Measurements from ENCODE around the gene ATG9A. TPM values are rescaled to one million over a fixed set of nuclear protein-coding genes. Genes with fewer than 3 reads are reported as not detected.

Gene ATG9A
- total and polyA plus RNA-seq, 4 donors = 9.6 to 36.6 (median 35.1) TPM

GRCh38 chr2:219180961-219181360 is 48.5 kb downstream of the ATG9A start:
- intact Hi-C loops (cut with DNase I) = no loop called here
- no peaks in the 10 kb centered on the region for H3K27me3 ChIP-seq (ENCODE audit: control insufficient read depth in 1 of 2, insufficient read depth in 2 of 2, low read length in 1 of 2)
- peaks cover 0 to 3% of the 10 kb centered on the region in 2 donors for H3K4me1 ChIP-seq (ENCODE audit: control insufficient read depth in 1 of 2, insufficient read depth in 2 of 2, low read length in 2 of 2)
- no peak overlapping the region for H3K27ac ChIP-seq (ENCODE audit: low read depth in 1 of 2, low read length in 2 of 2)
- no peaks in the 10 kb centered on the region for H3K9me3 ChIP-seq (ENCODE audit: control insufficient read depth, low read length)
- 90 to 91% methylated on average over 5 of the region's 5 CpGs for WGBS, 2 donors
- no peak for DNase-seq
- peaks cover 0 to 10% of the 10 kb centered on the region in 2 donors for H3K36me3 ChIP-seq (ENCODE audit: control insufficient read depth in 1 of 2, insufficient read depth in 2 of 2, low read length in 1 of 2)
- no peak overlapping the region for H3K4me3 ChIP-seq (ENCODE audit: low read length in 2 of 2)
- no peak for ATAC-seq (ENCODE audit: low FRiP score)

- Histone ChIP-seq H3K4me3 (ENCODE audit: low read length in 2 of 2) (no peak overlapping the region), H3K9me3 (ENCODE audit: control insufficient read depth, low read length) (no peaks in the 10 kb centered on the region), H3K27me3 (ENCODE audit: control insufficient read depth in 1 of 2, insufficient read depth in 2 of 2, low read length in 1 of 2) (no peaks in the 10 kb centered on the region), H3K36me3 (ENCODE audit: control insufficient read depth in 1 of 2, insufficient read depth in 2 of 2, low read length in 1 of 2) (peaks cover 0 to 10% of the 10 kb centered on the region in 2 donors), H3K27ac (ENCODE audit: low read depth in 1 of 2, low read length in 2 of 2) (no peak overlapping the region), H3K4me1 (ENCODE audit: control insufficient read depth in 1 of 2, insufficient read depth in 2 of 2, low read length in 2 of 2) (peaks cover 0 to 3% of the 10 kb centered on the region in 2 donors)
- DNase-seq (no peak), ATAC-seq (ENCODE audit: low FRiP score) (no peak)
- intact Hi-C loops (cut with DNase I) = loop anchor here (5.0 to 10.0 kb wide), 3 partner anchors 47 to 207 kb away; partner anchors contain the start of genes DNPEP (in 2 of the 2), ANKZF1 (in 1 of the 2) and ATG9A (in 1 of the 2)
- WGBS, 2 donors = 91 to 95% methylated on average over 9 of the region's 9 CpGs
These were observed 49.6 kb downstream of the ATG9A start for GRCh38 chr2:219179601-219180465.

- Histone ChIP-seq H3K27me3 (ENCODE audit: control insufficient read depth in 1 of 2, insufficient read depth in 2 of 2, low read length in 1 of 2) (no peaks in the 10 kb centered on the region), H3K36me3 (ENCODE audit: control insufficient read depth in 1 of 2, insufficient read depth in 2 of 2, low read length in 1 of 2) (peaks cover 0 to 10% of the 10 kb centered on the region in 2 donors), H3K27ac (ENCODE audit: low read depth in 1 of 2, low read length in 2 of 2) (peak overlapping the region in 1 of 2 donors; percentile 87), H3K4me1 (ENCODE audit: control insufficient read depth in 1 of 2, insufficient read depth in 2 of 2, low read length in 2 of 2) (peaks cover 0 to 3% of the 10 kb centered on the region in 2 donors), H3K9me3 (ENCODE audit: control insufficient read depth, low read length) (no peaks in the 10 kb centered on the region), H3K4me3 (ENCODE audit: low read length in 2 of 2) (peak overlapping the region; percentile 85 to 90)
- DNase-seq (peak; percentile 71 to 88), ATAC-seq (ENCODE audit: low FRiP score) (peak; percentile 0)
- WGBS, 2 donors = 4 to 5% methylated on average over 35 to 45 of the region's 45 CpGs
- intact Hi-C loops (cut with DNase I) = loop anchor here (1.0 to 10.0 kb wide), 4 partner anchors 28 to 209 kb away; partner anchors contain the start of genes DNPEP (in 2 of the 2), ANKZF1 (in 1 of the 2), ATG9A (in 1 of the 2) and ZFAND2B (in 1 of the 2)
These were observed 50.9 kb downstream of the ATG9A start for GRCh38 chr2:219178377-219179175.

GRCh38 chr2:219177552-219178376 is 51.7 kb downstream of the ATG9A start, which contains the start of gene RETREG2:
RETREG2 (plus strand) TSS chr2:219178275; CDS start chr2:219178353, 78 bp downstream.
- peak; percentile 94 for ATAC-seq (ENCODE audit: low FRiP score)
- H3K4me1 ChIP-seq (ENCODE audit: control insufficient read depth in 1 of 2, insufficient read depth in 2 of 2, low read length in 2 of 2) = peaks cover 0 to 3% of the 10 kb centered on the region in 2 donors
- intact Hi-C loops (cut with DNase I) = loop anchor here (1.0 to 10.0 kb wide), 5 partner anchors 29 to 210 kb away; partner anchors contain the start of genes DNPEP (in 2 of the 2), ABCB6 (in 1 of the 2), ANKZF1 (in 1 of the 2) and ATG9A (in 1 of the 2)
- H3K27ac ChIP-seq (ENCODE audit: low read depth in 1 of 2, low read length in 2 of 2) = peak within 1 kb of the TSS; percentile 87 to 88
- no peaks in the 10 kb centered on the region for H3K27me3 ChIP-seq (ENCODE audit: control insufficient read depth in 1 of 2, insufficient read depth in 2 of 2, low read length in 1 of 2)
- DNase-seq = peak; percentile 91 to 94
- H3K9me3 ChIP-seq (ENCODE audit: control insufficient read depth, low read length) = no peaks in the 10 kb centered on the region
- H3K36me3 ChIP-seq (ENCODE audit: control insufficient read depth in 1 of 2, insufficient read depth in 2 of 2, low read length in 1 of 2) = peaks cover 0 to 8% of the 10 kb centered on the region in 2 donors
- 0 to 1% methylated on average over 45 to 67 of the region's 67 CpGs for WGBS, 2 donors
- H3K4me3 ChIP-seq (ENCODE audit: low read length in 2 of 2) = peak within 1 kb of the TSS; percentile 88 to 90

GRCh38 chr2:219176818-219177551 is 52.5 kb downstream of the ATG9A start, which contains the start of gene CNPPD1:
CNPPD1 (minus strand) TSS chr2:219176925; CDS start chr2:219176828, 97 bp downstream.
- 0 to 1% methylated on average over 47 to 69 of the region's 69 CpGs for WGBS, 2 donors
- intact Hi-C loops (cut with DNase I) = loop anchor here (2.0 to 10.0 kb wide), 4 partner anchors 42 to 210 kb away; partner anchors contain the start of genes DNPEP (in 2 of the 2), ABCB6 (in 1 of the 2), ANKZF1 (in 1 of the 2) and ATG9A (in 1 of the 2)
- H3K4me1 ChIP-seq (ENCODE audit: control insufficient read depth in 1 of 2, insufficient read depth in 2 of 2, low read length in 2 of 2) = peaks cover 0 to 3% of the 10 kb centered on the region in 2 donors
- no peaks in the 10 kb centered on the region for H3K27me3 ChIP-seq (ENCODE audit: control insufficient read depth in 1 of 2, insufficient read depth in 2 of 2, low read length in 1 of 2)
- H3K36me3 ChIP-seq (ENCODE audit: control insufficient read depth in 1 of 2, insufficient read depth in 2 of 2, low read length in 1 of 2) = peaks cover 0 to 8% of the 10 kb centered on the region in 2 donors
- no peaks in the 10 kb centered on the region for H3K9me3 ChIP-seq (ENCODE audit: control insufficient read depth, low read length)
- peak within 1 kb of the TSS; percentile 88 to 91 for H3K4me3 ChIP-seq (ENCODE audit: low read length in 2 of 2)
- peak; percentile 94 to 95 for DNase-seq
- H3K27ac ChIP-seq (ENCODE audit: low read depth in 1 of 2, low read length in 2 of 2) = peak within 1 kb of the TSS; percentile 75 to 88
- ATAC-seq (ENCODE audit: low FRiP score) = peak; percentile 93

GRCh38 chr2:219175928-219176817 is 53.3 kb downstream of the ATG9A start:
- WGBS, 2 donors = 2 to 3% methylated on average over 33 to 45 of the region's 45 CpGs
- peak; percentile 54 for ATAC-seq (ENCODE audit: low FRiP score)
- Histone ChIP-seq H3K4me3 (ENCODE audit: low read length in 2 of 2) (peak overlapping the region; percentile 88 to 91), H3K27me3 (ENCODE audit: control insufficient read depth in 1 of 2, insufficient read depth in 2 of 2, low read length in 1 of 2) (no peaks in the 10 kb centered on the region), H3K27ac (ENCODE audit: low read depth in 1 of 2, low read length in 2 of 2) (peak overlapping the region; percentile 75 to 88), H3K36me3 (ENCODE audit: control insufficient read depth in 1 of 2, insufficient read depth in 2 of 2, low read length in 1 of 2) (peaks cover 0 to 6% of the 10 kb centered on the region in 2 donors), H3K9me3 (ENCODE audit: control insufficient read depth, low read length) (no peaks in the 10 kb centered on the region), H3K4me1 (ENCODE audit: control insufficient read depth in 1 of 2, insufficient read depth in 2 of 2, low read length in 2 of 2) (peaks cover 0 to 3% of the 10 kb centered on the region in 2 donors)
- peak; percentile 67 to 85 for DNase-seq
- intact Hi-C loops (cut with DNase I) = loop anchor here (2.0 to 10.0 kb wide), 4 partner anchors 43 to 211 kb away; partner anchors contain the start of genes DNPEP (in 2 of the 2), ABCB6 (in 1 of the 2), ANKZF1 (in 1 of the 2) and ATG9A (in 1 of the 2)

Measured in aorta (tissue), 5 donors.